HG03432 (cell line): ENCODE measurements around the gene RBMS1.
"Not testable (repeated sequence)": the region's sequence is repeated elsewhere in the genome, so short reads cannot be mapped to it uniquely, and the experiment has no call there.

ENCODE experiments used
- ATAC-seq: cut with Tn5 transposase; IDR thresholded peaks from one replicate; pipeline ENCODE4 v1.9.1; 2021; ENCODE audit warnings: mild to moderate bottlenecking, moderate library complexity; ENCODE audit not compliant: unreplicated experiment

The RBMS1 gene

DNA sequence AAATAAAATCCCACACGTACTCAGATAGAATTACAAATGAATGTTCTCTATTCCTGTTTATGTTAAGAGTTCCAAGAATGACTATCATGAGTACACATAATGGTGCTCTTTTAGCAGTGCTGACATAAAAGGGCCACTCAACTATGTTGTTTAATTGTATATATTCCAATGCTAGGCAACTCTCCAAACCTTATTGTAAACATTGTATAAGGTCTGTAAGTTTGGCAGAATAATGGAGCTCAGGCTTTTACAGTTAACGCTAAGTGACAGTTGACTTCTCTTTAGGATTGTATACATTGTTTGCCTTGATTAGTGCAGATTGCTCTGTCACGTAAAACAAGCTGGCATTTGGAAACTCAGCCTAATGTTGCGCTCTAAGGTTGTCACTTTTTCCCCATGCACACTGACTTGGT is 20.8 kb downstream of the RBMS1 start:
- ATAC-seq: no peak

DNA sequence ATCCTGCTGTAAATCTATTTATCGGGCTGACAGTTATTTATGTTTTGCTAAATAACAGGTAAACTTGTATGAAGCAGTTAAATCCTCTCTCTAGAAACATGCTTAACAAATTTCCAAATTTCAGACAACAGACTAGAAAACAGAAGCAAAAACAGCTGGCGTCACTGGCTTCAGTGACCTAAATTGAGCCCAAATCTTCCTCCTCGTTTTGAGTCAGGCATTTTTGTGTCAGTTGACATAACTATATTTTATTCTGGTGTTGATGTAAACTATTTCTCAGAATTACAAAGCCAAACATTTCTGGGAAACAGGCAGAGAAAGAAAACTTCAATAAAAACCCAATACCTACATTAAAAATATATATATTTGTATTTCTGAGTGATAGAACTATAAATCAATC is 21.7 kb downstream of the RBMS1 start:
- no peak for ATAC-seq

DNA sequence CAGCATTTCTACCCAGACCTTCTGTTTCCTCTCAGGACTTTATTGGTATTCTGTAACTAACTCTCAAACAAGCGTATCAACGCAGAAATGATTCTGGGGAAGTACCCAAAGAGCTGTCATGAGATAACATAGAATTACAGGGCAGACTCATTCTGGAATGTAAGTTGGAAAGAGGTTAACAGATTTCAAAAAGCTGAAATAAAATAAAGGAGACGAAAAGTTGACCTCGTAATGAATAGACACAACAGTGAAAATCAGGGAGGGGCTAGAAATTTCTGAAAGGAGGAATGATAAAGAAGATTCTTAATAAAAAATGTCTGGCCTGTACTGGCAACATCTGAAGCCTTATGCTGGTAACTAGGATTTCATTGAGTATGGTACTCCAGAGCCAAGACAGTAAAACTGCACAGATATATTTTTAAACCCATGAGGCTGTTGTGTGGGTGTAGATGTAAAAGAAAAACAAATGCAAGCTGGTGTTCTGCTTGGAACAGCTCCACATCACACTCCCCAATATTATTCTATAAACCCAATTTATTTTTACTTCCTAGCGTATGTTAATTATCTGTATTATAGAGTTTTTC is 23.9 kb downstream of the RBMS1 start:
- no peak for ATAC-seq

DNA sequence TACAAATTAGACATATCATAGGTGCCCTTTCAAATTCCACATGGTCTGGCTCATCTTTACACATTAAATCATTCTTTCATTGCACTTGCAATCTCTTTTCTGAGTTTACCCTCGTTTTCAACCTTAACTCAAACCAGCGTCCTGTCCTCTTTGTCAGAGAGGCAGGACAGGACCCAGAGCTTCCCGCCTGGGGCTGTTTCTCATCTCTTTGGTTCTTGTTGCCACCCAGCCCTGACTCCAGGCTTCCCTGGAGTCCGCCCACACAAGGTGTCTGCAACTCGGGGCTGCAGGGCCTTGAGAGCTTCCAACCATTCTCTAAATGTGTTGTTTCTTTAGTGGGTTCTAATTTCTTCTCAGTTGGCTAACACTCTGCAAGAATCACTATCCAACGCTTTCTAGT is 24.4 kb downstream of the RBMS1 start:
- no peak for ATAC-seq

DNA sequence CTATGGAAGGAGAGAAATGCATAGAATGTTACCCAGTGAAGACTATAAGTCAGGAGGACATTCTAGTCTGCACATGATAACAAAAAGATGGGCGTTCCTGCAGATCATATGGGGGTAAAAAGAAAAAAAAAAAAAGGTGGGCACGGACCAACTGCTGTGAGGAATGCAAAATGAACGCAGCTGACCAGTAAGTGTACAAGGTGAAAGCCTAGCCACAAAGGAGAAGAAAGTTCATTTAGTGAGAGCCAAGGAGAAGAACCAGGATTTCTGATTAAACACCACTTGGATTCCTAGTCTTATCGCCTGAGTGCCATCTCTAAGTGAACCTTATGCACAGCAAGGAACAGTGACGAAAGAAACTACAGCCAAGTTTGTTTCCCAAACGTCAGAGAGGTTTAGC is 26.5 kb downstream of the RBMS1 start:
- ATAC-seq: no peak

DNA sequence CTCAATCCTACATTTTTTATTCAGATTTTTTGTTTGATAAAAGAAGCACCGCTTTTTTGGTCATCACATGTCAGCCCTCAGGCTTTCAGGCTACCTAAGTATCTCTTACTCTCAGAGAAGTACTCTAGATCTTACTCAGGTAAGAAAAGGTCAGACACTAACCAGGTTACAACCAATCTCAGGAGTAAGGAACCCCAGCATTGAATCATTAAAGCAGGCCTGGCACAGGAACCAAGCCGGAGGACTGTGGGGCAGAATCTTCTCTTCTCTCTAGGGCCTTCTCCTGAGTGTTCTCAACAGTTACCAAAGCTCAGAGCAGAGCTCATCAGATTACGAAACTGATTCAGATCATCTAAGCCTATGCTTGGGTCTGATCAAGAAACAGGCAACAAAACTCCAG is 28.2 kb downstream of the RBMS1 start:
- ATAC-seq: no peak

DNA sequence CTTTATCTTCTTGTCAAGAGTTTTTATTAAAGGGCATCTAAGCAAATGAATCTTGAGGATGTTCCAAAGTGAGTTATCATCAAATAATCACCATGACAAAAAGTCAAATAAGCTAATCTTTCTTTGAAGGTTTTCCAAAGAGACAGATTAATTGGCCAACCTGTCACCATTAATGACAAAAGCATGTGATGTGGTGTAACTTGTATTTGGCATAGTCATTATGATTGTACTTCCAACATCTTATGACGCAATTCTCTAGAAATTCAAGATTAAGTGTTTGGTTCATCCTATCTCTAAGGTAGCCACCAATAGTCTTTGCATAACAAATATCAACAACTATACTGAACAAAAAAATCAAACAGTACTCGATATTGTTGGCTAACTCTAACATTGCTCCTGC is 28.6 kb downstream of the RBMS1 start:
- no peak for ATAC-seq

DNA sequence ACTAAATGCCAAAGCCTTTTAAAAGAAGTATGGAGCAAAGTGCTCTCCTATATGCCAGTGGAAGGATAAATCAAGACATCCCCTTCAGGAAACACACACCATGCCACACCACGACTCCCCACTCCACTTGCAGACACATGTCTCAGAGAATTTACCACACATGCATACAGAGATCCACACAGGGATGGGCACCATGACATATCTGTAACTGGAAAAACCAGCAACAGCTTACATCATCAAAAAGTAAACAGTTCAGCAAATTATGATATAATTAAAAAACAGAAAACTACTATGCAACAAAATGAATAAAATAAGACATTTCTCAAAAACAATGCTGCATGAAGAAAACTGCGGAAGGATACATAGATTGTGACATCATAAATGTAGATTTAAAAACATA is 29.6 kb downstream of the RBMS1 start:
- no peak for ATAC-seq

DNA sequence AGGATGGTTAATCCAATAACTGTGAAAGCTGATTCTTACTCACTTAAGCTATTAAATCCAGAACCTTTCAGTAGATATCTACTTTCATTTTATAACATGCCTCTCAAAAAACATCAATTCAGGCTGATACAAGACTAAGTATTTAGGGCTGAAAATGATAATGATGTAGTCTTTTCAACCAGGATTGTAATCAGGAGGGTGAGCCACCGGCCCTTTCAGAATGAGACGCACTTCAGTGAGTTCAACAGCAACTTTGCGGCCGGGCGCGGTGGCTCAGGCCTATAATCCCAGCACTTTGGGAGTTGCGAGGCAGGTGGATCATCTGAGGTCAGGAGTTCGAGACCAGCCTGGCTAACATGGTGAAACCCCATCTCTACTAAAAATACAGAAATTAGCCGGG is 30.4 kb downstream of the RBMS1 start:
- no peak for ATAC-seq

DNA sequence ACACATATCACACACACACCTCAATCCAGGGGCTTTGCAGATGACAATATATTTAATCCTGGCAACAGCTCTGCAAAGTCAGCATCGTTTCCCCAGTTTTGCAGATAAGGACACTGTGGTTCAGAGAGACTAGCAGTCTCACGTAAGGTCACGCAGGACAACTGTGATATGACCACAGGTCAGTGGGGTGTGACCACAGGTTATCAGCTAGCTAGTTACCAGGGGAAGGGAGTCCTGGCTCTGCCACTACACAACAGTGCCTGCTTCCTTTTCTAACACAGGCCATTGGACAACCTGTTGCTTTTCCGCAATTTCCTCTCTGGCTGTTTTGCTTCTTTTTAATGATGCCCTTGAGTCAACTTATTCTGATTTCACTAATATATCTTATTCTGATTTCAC is 33.3 kb downstream of the RBMS1 start:
- no peak for ATAC-seq

DNA sequence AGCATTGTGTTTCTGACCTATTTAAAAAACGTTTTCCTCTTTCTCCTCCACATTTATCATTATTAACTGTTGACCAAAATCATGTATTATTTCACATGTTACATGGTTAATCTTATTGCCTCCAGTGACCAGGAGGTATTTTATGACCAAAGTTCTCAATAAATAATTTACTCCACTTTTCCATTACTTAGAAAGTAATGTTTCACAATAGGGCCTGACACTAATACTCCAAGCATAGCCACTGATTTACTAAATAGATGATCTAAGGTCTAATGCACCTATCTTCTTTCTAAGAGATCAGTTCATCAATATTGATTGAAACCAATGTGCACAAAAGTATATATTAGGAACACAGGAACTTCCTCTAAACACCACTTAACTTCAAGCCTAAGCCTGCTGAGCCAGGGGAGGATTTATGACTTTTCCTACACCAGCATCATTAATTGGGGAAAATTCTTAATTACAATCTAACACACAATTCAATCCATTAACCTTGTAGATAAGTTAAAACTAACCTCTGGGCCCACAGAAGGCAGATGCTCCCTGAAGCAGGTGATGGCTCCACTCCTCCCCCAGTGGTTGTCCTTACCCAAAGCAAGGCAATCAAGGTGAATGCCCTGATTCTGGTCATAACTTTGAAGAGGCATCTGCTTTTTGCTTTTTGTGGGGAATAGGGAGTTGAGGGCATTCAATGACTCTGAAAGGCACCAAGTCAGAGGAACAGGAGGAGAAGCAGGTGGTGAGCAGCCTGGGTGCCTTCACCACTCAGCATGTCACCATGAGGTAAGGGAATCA is 33.9 kb downstream of the RBMS1 start:
- no peak for ATAC-seq

DNA sequence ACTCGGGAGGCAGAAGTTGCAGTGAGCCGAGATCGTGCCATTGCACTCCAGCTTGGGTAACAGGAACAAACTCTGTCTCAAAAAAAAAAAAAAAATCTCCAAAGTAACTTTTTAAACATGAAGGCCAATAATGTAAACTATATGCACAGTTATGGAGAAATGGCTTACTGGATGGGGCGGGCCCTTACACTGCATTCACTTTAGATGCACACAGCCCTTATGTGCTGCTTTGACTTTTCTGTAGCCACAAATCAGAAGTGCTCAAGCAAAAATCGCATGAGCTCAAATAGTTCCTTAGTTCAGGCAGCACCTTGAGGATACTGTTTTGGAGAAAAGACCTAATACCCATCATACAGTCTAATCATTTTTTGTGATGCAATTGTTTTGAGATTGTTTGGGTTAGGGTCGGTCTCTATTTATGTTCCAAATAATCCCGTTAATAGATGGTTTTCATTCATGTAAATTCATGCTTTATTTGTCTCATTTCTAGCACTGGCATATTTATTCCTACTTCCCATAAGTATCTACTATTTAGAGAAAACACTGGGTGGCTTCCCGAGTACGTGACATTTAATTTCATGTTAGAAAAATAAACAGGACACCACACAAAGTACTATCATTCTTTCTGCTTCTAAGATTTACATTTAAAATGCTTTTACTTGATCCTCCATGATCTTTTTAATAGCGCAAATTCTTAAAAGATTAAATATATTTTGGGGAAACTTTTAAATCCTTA is 34.7 kb downstream of the RBMS1 start:
- no peak for ATAC-seq

DNA sequence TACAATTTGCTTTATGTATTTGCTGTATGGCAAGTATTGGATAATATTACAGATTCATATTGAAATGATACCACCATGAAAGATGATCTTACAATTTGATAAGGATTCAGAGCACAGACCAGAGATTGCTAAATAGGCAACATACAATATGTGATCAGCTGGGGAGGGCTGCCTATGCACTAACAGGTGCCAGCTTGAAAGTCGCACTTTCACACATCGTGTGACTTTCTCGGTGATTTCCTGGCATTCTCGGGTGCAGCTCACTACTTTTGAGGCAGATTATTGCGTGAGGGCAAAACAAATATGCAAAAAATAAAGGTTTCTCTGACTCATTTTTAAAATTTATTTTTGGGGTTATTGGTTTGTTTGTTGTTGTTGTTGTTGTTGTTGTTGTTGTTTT is 36.0 kb downstream of the RBMS1 start:
- peak; percentile 45 for ATAC-seq

DNA sequence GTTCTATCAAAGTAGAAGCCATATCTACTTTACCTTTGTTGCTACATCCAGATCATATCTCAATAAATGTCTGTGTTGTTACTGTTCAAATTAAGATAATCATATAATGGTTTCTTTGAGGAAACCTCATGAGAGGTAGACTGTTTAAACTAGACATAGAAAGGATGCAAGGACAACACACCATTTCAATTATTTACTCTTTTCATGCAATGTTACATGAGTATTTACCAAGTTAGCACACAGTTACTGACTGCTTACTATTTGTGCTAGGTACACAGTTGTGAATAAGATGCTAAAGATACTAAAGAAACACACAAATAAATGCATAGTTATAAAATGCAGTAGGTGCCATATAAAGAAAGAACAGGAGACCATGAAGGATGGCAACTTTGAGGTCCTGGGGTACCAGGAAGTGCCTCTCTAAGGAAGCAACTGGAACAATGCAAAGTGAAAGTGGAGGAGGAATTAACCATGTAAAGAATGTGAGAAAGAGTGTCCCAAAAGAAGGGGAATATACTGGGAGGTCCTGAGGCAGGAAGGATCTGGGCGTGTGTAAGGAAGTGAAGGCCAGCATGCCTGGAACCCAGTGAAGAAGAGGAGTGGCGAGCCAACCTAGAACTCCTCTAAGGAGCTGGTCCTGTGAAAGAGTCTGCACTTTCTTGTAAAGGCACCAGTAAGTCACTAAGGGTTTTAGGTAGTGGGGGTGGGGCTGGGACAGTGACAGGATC is 39.4 kb downstream of the RBMS1 start:
- no peak for ATAC-seq

DNA sequence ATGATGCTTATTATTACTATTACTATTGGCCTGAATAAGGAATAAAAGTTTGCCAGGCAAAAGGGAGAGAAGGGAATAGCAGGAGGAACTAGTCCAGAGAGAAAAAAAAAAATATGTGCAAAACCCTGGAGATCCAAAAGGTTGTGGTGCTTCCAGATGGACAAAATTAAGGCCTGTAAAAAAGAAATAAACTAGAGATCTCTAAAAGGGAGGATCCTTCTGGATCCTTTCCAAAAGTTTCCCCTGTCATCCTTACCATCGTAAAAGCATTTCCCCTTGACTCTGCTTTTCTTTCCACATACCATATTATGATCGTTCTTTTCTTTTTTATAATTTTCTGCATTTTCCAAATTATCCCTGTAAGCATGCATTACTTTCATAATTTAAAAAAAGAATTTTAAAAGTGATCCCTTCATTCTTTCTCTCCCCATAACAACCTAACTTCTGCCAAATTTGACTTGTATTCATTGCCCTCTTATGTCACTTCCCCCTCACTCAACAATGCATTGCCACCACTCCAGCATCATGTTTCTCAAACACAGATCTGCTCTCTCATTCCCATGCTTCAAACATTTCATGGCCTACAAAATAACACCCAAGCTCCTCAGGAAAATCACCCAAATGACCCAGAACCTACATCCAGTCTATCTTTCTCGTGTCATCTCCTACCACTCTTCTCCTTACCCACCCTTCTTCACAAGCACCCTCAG is 40.3 kb downstream of the RBMS1 start:
- no peak for ATAC-seq

DNA sequence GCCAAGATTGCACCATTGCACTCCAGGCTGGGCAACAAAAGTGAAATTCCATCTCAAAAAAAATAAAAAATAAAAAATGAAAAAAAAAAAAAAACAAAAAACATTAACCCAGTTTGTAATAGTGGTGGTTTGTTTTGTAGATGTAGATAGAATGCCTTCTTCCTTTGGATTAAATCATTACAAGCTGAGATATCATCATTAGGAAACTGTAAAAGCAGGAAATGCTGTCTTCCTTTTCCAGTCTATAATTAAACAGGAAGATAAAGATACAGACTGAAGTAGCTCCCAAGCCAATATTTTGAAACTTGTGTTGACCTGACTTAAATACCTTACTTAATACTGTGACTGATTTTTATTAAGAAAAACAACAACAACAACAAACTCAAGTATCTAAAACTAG is 43.1 kb downstream of the RBMS1 start:
- no peak for ATAC-seq

DNA sequence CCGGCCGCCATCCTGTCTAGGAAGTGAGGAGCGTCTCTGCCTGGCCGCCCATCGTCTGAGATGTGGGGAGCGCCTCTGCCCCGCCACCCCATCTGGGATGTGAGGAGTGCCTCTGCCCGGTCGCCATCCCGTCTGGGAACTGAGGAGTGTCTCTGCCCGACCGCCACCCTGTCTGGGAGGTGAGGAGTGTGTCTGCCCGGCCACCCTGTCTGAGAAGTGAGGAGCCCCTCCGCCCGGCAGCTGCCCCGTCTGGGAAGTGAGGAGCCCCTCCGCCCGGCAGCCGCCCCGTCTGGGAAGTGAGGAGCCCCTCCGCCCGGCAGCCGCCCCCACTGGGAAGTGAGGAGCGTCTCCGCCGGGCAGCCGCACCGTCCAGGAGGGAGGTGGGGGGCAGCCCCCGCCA is 44.8 kb downstream of the RBMS1 start:
- not testable (repeated sequence) for ATAC-seq

DNA sequence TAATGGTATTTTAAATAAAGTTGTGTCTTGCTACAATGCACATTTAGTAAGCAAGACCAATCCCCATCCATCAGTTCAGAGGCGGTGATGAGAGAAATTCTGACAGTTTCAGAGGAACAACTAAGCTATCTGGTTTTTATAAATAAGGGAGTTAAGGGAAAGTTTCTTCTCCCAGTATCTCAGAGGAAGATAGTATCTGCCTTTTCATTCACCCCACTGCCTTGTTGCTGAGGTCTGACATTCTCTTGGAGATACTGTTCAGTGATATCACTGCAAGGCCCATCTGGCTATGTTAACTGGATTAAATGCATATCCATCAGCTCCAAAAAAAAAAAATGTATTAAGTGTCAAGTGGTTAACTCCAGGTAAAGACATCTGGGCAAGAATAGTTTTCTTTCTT is 47.9 kb downstream of the RBMS1 start:
- ATAC-seq: no peak

DNA sequence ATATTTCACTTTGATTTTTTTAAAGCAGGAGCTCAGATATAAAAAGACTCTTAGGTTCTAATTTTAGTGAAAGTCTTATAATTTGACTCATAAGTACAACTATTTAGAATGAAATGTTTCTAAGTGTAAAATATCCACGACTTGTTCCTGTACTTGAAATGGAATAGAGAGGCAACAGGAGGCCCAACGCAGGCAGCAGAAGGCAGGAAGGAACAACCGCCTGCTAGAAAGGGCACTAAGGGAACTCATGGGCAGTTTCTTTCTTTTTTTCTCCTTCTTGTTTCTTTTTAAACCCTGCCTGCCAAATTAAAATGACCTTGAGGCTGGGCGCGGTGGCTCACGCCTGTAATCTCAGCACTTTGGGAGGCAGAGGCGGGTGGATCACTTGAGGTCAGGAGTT is 51.0 kb downstream of the RBMS1 start:
- ATAC-seq: no peak

DNA sequence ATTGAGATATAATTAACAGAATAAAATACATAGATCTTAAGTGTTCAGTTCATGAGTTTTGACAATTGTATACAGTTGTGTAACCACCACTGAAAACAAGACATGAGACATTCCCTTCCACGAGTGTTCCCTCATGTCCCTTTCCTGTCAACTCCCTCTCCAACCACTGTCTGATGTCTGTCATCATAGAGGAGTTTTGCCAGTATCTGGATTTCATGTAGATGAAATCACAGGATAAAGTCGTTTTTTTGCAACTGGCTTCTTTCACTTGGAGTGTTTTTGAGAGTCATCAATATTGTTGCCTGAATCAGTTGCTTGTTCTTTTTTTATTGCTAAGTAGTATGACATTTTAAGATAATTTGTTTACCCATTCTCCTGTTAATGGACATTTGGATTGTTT is 52.7 kb downstream of the RBMS1 start:
- no peak for ATAC-seq

DNA sequence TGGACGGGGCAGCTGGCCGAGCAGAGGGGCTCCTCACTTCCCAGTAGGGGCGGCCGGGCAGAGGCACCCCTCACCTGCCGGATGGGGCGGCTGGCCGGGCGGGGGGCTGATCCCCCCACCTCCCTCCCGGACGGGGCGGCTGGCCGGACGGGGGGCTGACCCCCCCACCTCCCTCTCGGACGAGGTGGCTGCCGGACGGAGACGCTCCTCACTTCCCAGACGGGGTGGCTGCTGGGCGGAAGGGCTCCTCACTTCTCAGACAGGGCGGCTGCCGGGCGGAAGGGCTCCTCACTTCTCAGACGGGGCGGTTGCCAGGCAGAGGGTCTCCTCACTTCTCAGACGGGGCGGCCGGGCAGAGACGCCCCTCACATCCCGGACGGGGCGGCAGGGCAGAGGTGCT is 54.6 kb downstream of the RBMS1 start:
- ATAC-seq: not testable (repeated sequence)
